ENCODE data around the gene CMTM3. TPM values are rescaled to one million over a fixed set of nuclear protein-coding genes. Genes with fewer than 3 reads are reported as not detected.

Gene CMTM3
- total RNA-seq, 2 experiments from 2014 or later = 46.3 to 49.3 TPM

DNA sequence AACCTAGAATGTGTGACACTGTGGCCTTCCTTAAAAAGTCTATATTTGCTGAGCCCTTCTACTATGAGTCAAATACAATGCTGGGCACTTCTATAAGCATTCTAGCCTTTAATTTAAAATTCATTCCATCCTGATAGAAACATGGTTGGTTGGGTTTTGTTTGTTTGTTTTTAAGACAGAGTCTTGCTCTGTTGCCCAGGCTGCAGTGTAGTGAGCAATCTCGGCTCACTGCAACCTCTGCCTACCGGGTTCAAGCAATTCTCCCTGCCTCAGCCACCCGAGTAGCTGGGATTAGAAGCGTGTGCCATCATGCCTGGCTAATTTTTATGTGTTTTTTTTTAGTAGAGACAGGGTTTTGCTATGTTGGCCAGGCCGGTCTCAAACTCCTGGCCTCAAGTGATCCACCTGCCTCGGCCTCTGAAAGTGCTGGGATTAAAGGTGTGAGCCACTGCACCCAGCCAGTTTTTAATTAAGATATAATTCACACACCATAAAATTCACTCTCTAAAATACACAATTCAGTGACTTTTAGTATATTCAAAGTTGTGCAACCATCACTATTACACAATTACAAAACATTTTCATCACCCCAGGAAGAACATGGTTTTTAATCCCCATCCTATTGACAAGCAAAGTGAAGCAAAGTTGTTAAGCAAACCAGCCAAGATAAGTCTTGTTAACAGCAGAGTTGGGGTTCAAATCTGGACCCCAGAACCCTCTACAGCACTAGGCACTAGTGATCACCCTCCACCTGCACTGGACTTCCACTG is 49.3 kb downstream of the CMTM3 start:
- H3K4me1 ChIP-seq (ENCODE audit: insufficient read depth, low read length) = peaks cover 6% of the 10 kb centered on the region
- POLR2A ChIA-PET = no interaction called here
- intact Hi-C loops (cut with DNase I, micrococcal nuclease) = loop anchor here in 1 of 2 experiments (5.0 kb wide), 3 partner anchors 44 to 89 kb away; partner anchors contain the start of gene CMTM4
- H3K27me3 Mint-ChIP-seq = peaks cover 7% of the 10 kb centered on the region
- no peak overlapping the region for H3K27ac Mint-ChIP-seq
- H3K4me3 ChIP-seq (ENCODE audit: low read length) = no peak overlapping the region
- no peaks in the 10 kb centered on the region for H3K36me3 ChIP-seq (ENCODE audit: insufficient read depth, low read length)
- peaks cover 8% of the 10 kb centered on the region for H3K4me1 Mint-ChIP-seq (ENCODE audit: low read depth)
- H3K4me3 Mint-ChIP-seq = no peak overlapping the region
- no peaks in the 10 kb centered on the region for H3K36me3 Mint-ChIP-seq (ENCODE audit: low read depth)
- no peak for ATAC-seq (ENCODE audit: poor library complexity)
- H3K9me3 Mint-ChIP-seq = no peaks in the 10 kb centered on the region
- H3K9me3 ChIP-seq (ENCODE audit: control insufficient read depth in 1 of 2, insufficient read depth in 1 of 2, low read length in 2 of 2) = no peaks in the 10 kb centered on the region
- H3K27me3 ChIP-seq (ENCODE audit: control insufficient read depth in 1 of 2, insufficient read depth in 2 of 2, low read length in 2 of 2) = peaks cover 0 to 3% of the 10 kb centered on the region in 2 experiments
- CTCF ChIA-PET = no interaction called here
- H3K27ac ChIP-seq (ENCODE audit: low read depth in 1 of 2, low read length in 2 of 2) = no peak overlapping the region
- DNase-seq = no peak
- TF ChIP-seq, protein P1, sequence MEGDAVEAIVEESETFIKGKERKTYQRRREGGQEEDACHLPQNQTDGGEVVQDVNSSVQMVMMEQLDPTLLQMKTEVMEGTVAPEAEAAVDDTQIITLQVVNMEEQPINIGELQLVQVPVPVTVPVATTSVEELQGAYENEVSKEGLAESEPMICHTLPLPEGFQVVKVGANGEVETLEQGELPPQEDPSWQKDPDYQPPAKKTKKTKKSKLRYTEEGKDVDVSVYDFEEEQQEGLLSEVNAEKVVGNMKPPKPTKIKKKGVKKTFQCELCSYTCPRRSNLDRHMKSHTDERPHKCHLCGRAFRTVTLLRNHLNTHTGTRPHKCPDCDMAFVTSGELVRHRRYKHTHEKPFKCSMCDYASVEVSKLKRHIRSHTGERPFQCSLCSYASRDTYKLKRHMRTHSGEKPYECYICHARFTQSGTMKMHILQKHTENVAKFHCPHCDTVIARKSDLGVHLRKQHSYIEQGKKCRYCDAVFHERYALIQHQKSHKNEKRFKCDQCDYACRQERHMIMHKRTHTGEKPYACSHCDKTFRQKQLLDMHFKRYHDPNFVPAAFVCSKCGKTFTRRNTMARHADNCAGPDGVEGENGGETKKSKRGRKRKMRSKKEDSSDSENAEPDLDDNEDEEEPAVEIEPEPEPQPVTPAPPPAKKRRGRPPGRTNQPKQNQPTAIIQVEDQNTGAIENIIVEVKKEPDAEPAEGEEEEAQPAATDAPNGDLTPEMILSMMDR (IDR thresholded peaks at IDR 0.05) = no peak

DNA sequence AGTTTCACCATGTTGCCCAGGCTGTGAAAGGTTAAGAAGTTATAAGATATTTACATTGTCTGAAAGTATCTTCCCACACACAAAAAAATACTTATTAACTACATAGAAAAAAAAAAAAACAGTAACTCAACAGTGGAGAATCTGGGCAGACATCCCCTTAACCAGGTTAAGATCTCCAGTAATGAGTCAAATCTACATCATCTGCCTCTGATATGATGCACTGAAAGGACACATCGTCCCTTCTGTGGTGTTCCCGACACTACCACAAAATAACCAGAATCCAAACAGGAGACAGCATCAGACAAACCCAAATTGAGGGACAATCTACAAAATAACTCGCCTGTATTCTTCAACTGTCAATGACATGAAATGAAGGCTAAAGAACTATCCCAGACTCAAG is 52.0 kb downstream of the CMTM3 start:
- peaks cover 7% of the 10 kb centered on the region for H3K27me3 Mint-ChIP-seq
- no peak for DNase-seq
- no peak overlapping the region for H3K27ac Mint-ChIP-seq
- Histone ChIP-seq H3K4me1 (ENCODE audit: insufficient read depth, low read length) (peaks cover under 1% of the 10 kb centered on the region), H3K36me3 (ENCODE audit: insufficient read depth, low read length) (no peaks in the 10 kb centered on the region), H3K4me3 (ENCODE audit: low read length) (no peak overlapping the region), H3K9me3 (ENCODE audit: control insufficient read depth in 1 of 2, insufficient read depth in 1 of 2, low read length in 2 of 2) (no peaks in the 10 kb centered on the region), H3K27ac (ENCODE audit: low read depth in 1 of 2, low read length in 2 of 2) (no peak overlapping the region), H3K27me3 (ENCODE audit: control insufficient read depth in 1 of 2, insufficient read depth in 2 of 2, low read length in 2 of 2) (peaks cover 0 to 3% of the 10 kb centered on the region in 2 experiments)
- H3K4me1 Mint-ChIP-seq (ENCODE audit: low read depth) = no peaks in the 10 kb centered on the region
- ATAC-seq (ENCODE audit: poor library complexity) = no peak
- no peaks in the 10 kb centered on the region for H3K36me3 Mint-ChIP-seq (ENCODE audit: low read depth)
- no peaks in the 10 kb centered on the region for H3K9me3 Mint-ChIP-seq
- ChIA-PET CTCF (no interaction called here), POLR2A (no interaction called here)
- H3K4me3 Mint-ChIP-seq = no peak overlapping the region
- intact Hi-C loops (cut with DNase I, micrococcal nuclease) = no loop called here
- TF ChIP-seq, protein P1 (IDR thresholded peaks at IDR 0.05) = no peak

DNA sequence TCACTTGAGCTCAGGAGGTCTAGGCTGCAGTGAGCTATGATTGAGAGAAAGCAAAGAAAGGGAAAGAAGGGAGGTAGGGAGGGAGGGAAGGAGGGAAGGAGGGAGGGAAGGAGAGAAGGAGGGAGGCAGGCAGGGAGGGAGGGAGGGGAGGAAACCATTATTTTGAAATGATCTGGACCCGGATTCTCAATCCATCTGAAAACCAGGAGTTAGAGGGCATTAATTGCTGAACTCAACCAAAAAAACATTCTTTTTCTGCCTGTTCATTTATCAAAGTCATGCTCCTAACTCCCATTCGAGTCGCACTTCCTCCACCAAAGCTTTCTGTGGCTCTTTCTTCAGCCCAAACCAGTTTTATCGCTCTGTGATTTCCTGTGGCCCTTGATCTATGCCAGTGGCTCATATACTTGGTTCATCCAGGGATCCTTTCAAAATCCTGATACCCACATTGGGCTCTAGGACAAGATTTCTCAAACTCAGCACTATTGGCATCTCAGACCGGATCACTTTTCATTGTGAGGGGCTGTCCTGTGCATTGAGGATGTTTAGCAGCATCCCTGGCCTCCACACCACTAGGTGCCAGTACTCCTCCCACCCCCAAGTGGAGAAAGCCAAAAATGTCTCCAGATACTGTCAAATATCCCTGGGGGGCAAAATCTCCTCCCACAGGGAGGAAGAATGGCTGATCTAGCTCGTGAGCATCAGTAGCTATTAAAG is 53.8 kb downstream of the CMTM3 start:
- intact Hi-C loops (cut with DNase I, micrococcal nuclease) = no loop called here
- no peaks in the 10 kb centered on the region for H3K4me1 Mint-ChIP-seq (ENCODE audit: low read depth)
- POLR2A ChIA-PET = no interaction called here
- no peak overlapping the region for H3K27ac Mint-ChIP-seq
- H3K4me3 Mint-ChIP-seq = no peak overlapping the region
- DNase-seq (no peak), ATAC-seq (ENCODE audit: poor library complexity) (no peak)
- Histone ChIP-seq H3K36me3 (ENCODE audit: insufficient read depth, low read length) (no peaks in the 10 kb centered on the region), H3K9me3 (ENCODE audit: control insufficient read depth in 1 of 2, insufficient read depth in 1 of 2, low read length in 2 of 2) (no peaks in the 10 kb centered on the region), H3K27ac (ENCODE audit: low read depth in 1 of 2, low read length in 2 of 2) (no peak overlapping the region), H3K27me3 (ENCODE audit: control insufficient read depth in 1 of 2, insufficient read depth in 2 of 2, low read length in 2 of 2) (peaks cover 0 to 3% of the 10 kb centered on the region in 2 experiments), H3K4me1 (ENCODE audit: insufficient read depth, low read length) (no peaks in the 10 kb centered on the region), H3K4me3 (ENCODE audit: low read length) (no peak overlapping the region)
- H3K36me3 Mint-ChIP-seq (ENCODE audit: low read depth) = no peaks in the 10 kb centered on the region
- peaks cover 7% of the 10 kb centered on the region for H3K27me3 Mint-ChIP-seq
- H3K9me3 Mint-ChIP-seq = no peaks in the 10 kb centered on the region
- TF ChIP-seq, protein P1 (IDR thresholded peaks at IDR 0.05) = no peak
- CTCF ChIA-PET = no interaction called here
